ENCODE measurements around the gene ITPKC. TPM values are rescaled to one million over a fixed set of nuclear protein-coding genes. Genes with fewer than 3 reads are reported as not detected.

Gene ITPKC
- total and polyA plus RNA-seq, 10 of the 15 experiments (the other 5 are each of a cell fraction or from before 2014, with no cell fraction given) = 0.03 to 6.4 (median 3.5) TPM

DNA sequence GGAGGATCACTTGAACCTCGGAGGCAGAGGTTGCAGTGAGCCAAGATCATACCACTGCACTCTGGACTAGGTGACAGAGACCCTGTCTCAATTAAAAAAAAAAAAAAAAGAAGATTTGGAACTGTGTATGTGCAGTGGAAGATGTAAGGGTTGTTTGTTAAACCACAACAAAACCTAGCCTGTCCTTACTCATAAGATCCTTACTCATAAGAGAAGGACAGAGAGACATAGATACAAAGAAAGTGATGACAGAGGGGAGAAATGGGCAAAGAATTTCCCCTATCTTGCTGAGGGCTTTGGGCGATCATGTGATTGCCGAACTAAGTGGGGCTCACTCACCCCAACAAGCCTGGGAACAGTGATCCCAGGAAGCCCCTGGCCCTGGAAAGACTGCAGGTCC is 7.9 kb downstream of the ITPKC start:
- no peak overlapping the region for H3K27ac ChIP-seq (ENCODE audit: control insufficient read depth, insufficient read depth)

More for the DNA sequence above, 7.9 kb downstream of the ITPKC start:
- RAD21 ChIA-PET (ENCODE audit: unreplicated experiment) = interaction anchor here (1.3 kb wide), 1 partner anchor 30 kb away, joined by 3 read pairs; no protein-coding TSS in a partner anchor
- intact Hi-C loops (cut with micrococcal nuclease; ENCODE audit: unreplicated experiment) = no loop called here
- no peaks in the 10 kb centered on the region for H4K20me1 ChIP-seq (ENCODE audit: control insufficient read depth, insufficient read depth)
- no peak for DNase-seq (ENCODE audit: low read depth, low spot score)
- in situ Hi-C loops (cut with MboI) = no loop called here
- H3K4me3 ChIP-seq = no peak overlapping the region
- no peaks in the 10 kb centered on the region; the same call in 1 of the 2 replicates for H3K79me2 ChIP-seq (ENCODE audit: control insufficient read depth, insufficient read depth, low read length)
- H3K36me3 ChIP-seq (ENCODE audit: control insufficient read depth in 2 of 2, insufficient read depth in 2 of 2, low read length in 1 of 2) = no peaks in the 10 kb centered on the region; a peak in 4 of 4 replicates
- no peak for FAIRE-seq
- 88% methylated on average over 3 of the region's 3 CpGs for WGBS (ENCODE audit: insufficient coverage, insufficient replicate concordance, low lambda C conversion rate, missing lambda C conversion rate)
- CTCF ChIA-PET = interaction anchor here (1.0 kb wide), 1 partner anchor 27 kb away, joined by 3 read pairs; no protein-coding TSS in a partner anchor
- TF ChIP-seq JUNB (IDR thresholded peaks at IDR 0.05) (no peak), SUZ12 (IDR thresholded peaks at IDR 0.05; ENCODE audit: unreplicated experiment) (no peak), IKZF2 (IDR thresholded peaks at IDR 0.05) (no peak), IKZF1 (conservative IDR thresholded peaks at IDR 0.05) (no peak), SMAD5 (IDR thresholded peaks at IDR 0.05; ENCODE audit: low read depth) (no peak), REST (IDR thresholded peaks at IDR 0.05; ENCODE audit: low read depth, low read length) (no peak), WRNIP1 (IDR thresholded peaks at IDR 0.05; ENCODE audit: borderline replicate concordance, low read depth, low read length) (no peak), ZNF217 (IDR thresholded peaks at IDR 0.05) (no peak), NFIC (IDR thresholded peaks at IDR 0.05; ENCODE audit: low read depth, low read length) (no peak), TCF7 (IDR thresholded peaks at IDR 0.05; ENCODE audit: borderline replicate concordance) (no peak), RUNX3 (IDR thresholded peaks at IDR 0.05; ENCODE audit: low read length) (no peak), CHD4 (IDR thresholded peaks at IDR 0.05) (no peak), NRF1 (conservative IDR thresholded peaks at IDR 0.05; ENCODE audit: low read depth, low read length) (no peak), EED (IDR thresholded peaks at IDR 0.05; ENCODE audit: low read depth) (no peak), SREBF2 (IDR thresholded peaks at IDR 0.05; ENCODE audit: low read length) (no peak), BRCA1 (IDR thresholded peaks at IDR 0.05; ENCODE audit: low read depth, low read length) (no peak), EP300 (IDR thresholded peaks at IDR 0.05; ENCODE audit: borderline replicate concordance in 1 of 2, control insufficient read depth in 1 of 2, low read depth in 2 of 2, low read length in 2 of 2) (no peak)
- TF ChIP-seq, protein P1, sequence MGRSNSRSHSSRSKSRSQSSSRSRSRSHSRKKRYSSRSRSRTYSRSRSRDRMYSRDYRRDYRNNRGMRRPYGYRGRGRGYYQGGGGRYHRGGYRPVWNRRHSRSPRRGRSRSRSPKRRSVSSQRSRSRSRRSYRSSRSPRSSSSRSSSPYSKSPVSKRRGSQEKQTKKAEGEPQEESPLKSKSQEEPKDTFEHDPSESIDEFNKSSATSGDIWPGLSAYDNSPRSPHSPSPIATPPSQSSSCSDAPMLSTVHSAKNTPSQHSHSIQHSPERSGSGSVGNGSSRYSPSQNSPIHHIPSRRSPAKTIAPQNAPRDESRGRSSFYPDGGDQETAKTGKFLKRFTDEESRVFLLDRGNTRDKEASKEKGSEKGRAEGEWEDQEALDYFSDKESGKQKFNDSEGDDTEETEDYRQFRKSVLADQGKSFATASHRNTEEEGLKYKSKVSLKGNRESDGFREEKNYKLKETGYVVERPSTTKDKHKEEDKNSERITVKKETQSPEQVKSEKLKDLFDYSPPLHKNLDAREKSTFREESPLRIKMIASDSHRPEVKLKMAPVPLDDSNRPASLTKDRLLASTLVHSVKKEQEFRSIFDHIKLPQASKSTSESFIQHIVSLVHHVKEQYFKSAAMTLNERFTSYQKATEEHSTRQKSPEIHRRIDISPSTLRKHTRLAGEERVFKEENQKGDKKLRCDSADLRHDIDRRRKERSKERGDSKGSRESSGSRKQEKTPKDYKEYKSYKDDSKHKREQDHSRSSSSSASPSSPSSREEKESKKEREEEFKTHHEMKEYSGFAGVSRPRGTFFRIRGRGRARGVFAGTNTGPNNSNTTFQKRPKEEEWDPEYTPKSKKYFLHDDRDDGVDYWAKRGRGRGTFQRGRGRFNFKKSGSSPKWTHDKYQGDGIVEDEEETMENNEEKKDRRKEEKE (IDR thresholded peaks at IDR 0.05) = no peak
- no peak overlapping the region for H3K9ac ChIP-seq (ENCODE audit: control insufficient read depth, insufficient read depth, low read length)
- peaks cover 3% of the 10 kb centered on the region; the same call in 1 of the 2 replicates for H3K4me1 ChIP-seq (ENCODE audit: control insufficient read depth, insufficient read depth, low read length)
- ATAC-seq = no peak; the same call in 2 of the 3 replicates
- no peak overlapping the region for H2AFZ ChIP-seq (ENCODE audit: control insufficient read depth, low read depth, low read length)
- BruUV-seq (replicated peaks) = no TSS peak
- no peak overlapping the region for H3K4me2 ChIP-seq (ENCODE audit: control insufficient read depth, insufficient read depth)
- SMC1A ChIA-PET (ENCODE audit: uncharacterized antibody, unreplicated experiment) = interaction anchor here (1.3 kb wide), 1 partner anchor 22 kb away, joined by 3 read pairs; no protein-coding TSS in a partner anchor
- no peaks in the 10 kb centered on the region for H3K27me3 ChIP-seq (replicated peaks in 1 of 2; ENCODE audit: control insufficient read depth in 2 of 2, insufficient read depth in 2 of 2, low read length in 1 of 2)
- no peaks in the 10 kb centered on the region for H3K9me3 ChIP-seq (replicated peaks; ENCODE audit: control insufficient read depth, insufficient read depth, low read length)
- POLR2A ChIA-PET = interaction anchor here (0.5 to 1.0 kb wide), 2 partner anchors 8 to 76 kb away, joined by 3 to 4 read pairs; partner anchors contain the start of genes COQ8B and ITPKC

All from GM12878 (cell line).